Hepatocyte (in vitro differentiated cells): ENCODE measurements around the gene SFMBT2. TPM values are rescaled to one million over a fixed set of nuclear protein-coding genes. Genes with fewer than 3 reads are reported as not detected.

ENCODE experiments used
- DNase-seq: peaks from one replicate; pipeline ENCODE4 v3.0.0-alpha.2; 2016; ENCODE audit warnings: low spot score
- H2AFZ ChIP-seq: fragments of 200-600 bp; sonication (generic); 2 replicates; pipeline ENCODE4 v1.6.0; 2016; ENCODE audit warnings: antibody characterized with exemption, mild to moderate bottlenecking
- H3K27ac ChIP-seq: fragments of 200-600 bp; sonication (generic); 2 replicates; pipeline ENCODE4 v1.5.1; 2016; ENCODE audit warnings: mild to moderate bottlenecking
- H3K27me3 ChIP-seq: fragments of 200-600 bp; sonication (generic); 2 replicates; pipeline ENCODE4 v1.6.1; 2016
- H3K36me3 ChIP-seq: fragments of 200-600 bp; sonication (generic); replicated peaks from 2 replicates; pipeline ENCODE4 v1.5.1; 2016; ENCODE audit warnings: low read depth; ENCODE audit not compliant: insufficient read depth
- H3K4me1 ChIP-seq: fragments of 200-600 bp; sonication (generic); 2 replicates; pipeline ENCODE4 v1.5.1; 2016; ENCODE audit warnings: mild to moderate bottlenecking, moderate library complexity; ENCODE audit not compliant: insufficient read depth
- H3K4me2 ChIP-seq: fragments of 200-600 bp; sonication (generic); 2 replicates; pipeline ENCODE4 v1.6.0; 2016
- H3K4me3 ChIP-seq: fragments of 200-600 bp; sonication (generic); 2 replicates; pipeline ENCODE4 v1.5.1; 2016; ENCODE audit warnings: mild to moderate bottlenecking
- H3K79me2 ChIP-seq: fragments of 200-600 bp; sonication (generic); 2 replicates; pipeline ENCODE4 v1.6.0; 2017; ENCODE audit warnings: mild to moderate bottlenecking
- H3K9me2 ChIP-seq: fragments of 200-600 bp; sonication (generic); replicated peaks from 2 replicates; pipeline ENCODE4 v1.6.0; 2017; ENCODE audit warnings: mild to moderate bottlenecking; ENCODE audit not compliant: insufficient read depth
- H3K9me3 ChIP-seq: fragments of 200-600 bp; sonication (generic); 2 replicates; pipeline ENCODE4 v1.5.1; 2016; ENCODE audit warnings: low read depth, mild to moderate bottlenecking
- H4K20me1 ChIP-seq: fragments of 200-600 bp; sonication (generic); 2 replicates; pipeline ENCODE4 v1.6.0; 2016; ENCODE audit warnings: mild to moderate bottlenecking; ENCODE audit not compliant: insufficient read depth, poor library complexity, severe bottlenecking
- EZH2 ChIP-seq: fragments of 200-600 bp; sonication (generic); IDR thresholded peaks from 2 replicates; pipeline ENCODE4 v1.6.1; 2016; ENCODE audit warnings: antibody characterized with exemption, mild to moderate bottlenecking, borderline replicate concordance
- EZH2phosphoT487 ChIP-seq: fragments of 200-600 bp; sonication (generic); IDR thresholded peaks from one replicate; pipeline ENCODE4 v1.6.1; 2018; ENCODE audit warnings: antibody characterized with exemption, mild to moderate bottlenecking, low read depth, moderate library complexity; ENCODE audit not compliant: unreplicated experiment, severe bottlenecking
- WGBS: methylation state at CpG from one replicate; pipeline ENCODE4 v1.1.6; 2016; ENCODE audit warnings: low lambda C conversion rate; ENCODE audit errors: missing lambda C conversion rate; 5-methylcytosine and 5-hydroxymethylcytosine counted together
- polyA plus RNA-seq: library from polyadenylated mRNA; unstranded; fragments of >200 nt; fragmentation: Nextera tagmentation; extraction: Ambion mirVana; gene quantifications from 2 replicates; pipeline ENCODE4 v1.2.1, GENCODE V29; 2016
- total RNA-seq: library from RNA; depleted of rRNA; stranded (reverse); fragments of >200 nt; gene quantifications from 2 replicates; pipeline ENCODE4 v1.2.3, GENCODE V29; 2014
- TF ChIP-seq, protein P1 (sequence below): fragments of 200-600 bp; sonication (generic); IDR thresholded peaks from 2 replicates; pipeline ENCODE4 v1.5.1; 2016; ENCODE audit warnings: antibody characterized with exemption, mild to moderate bottlenecking; ENCODE audit not compliant: poor library complexity

SFMBT2 gene
- total and polyA plus RNA-seq, 2 experiments from 2014 or later, result 1.1 to 3.8 TPM

DNA sequence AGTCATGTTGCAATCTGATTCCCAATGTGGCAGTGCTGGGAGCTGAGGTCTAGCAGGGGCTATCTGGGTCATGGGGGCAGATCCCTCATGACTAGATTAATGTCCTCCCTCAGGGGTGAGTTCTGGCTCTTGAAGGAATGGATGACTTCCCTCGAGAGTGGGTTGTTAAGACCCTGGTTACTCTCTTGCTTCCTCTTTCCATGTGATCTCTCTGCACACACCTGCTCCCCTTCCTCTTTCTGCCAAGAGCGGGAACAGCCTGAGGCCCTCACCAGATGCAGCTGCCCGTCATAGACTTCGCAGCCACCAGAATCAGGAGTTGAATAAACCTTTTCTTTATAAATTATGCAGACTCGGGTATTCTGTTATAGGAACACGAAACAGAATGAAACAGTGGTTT is 37.8 kb downstream of the SFMBT2 start:
- Histone ChIP-seq H3K36me3 (no peaks in the 10 kb centered on the region), H3K4me1 (peaks cover 9% of the 10 kb centered on the region), H2AFZ (no peak overlapping the region), H3K27ac (no peak overlapping the region), H3K4me2 (no peak overlapping the region), H3K27me3 (no peaks in the 10 kb centered on the region), H3K9me2 (no peaks in the 10 kb centered on the region), H3K9me3 (no peaks in the 10 kb centered on the region), H3K79me2 (no peaks in the 10 kb centered on the region), H4K20me1 (no peaks in the 10 kb centered on the region), H3K4me3 (no peak overlapping the region)
- 95% methylated on average over 6 of the region's 6 CpGs for whole genome bisulfite sequencing
- TF ChIP-seq EZH2, result no peak
- no peak for TF ChIP-seq EZH2phosphoT487
- TF ChIP-seq, protein P1, sequence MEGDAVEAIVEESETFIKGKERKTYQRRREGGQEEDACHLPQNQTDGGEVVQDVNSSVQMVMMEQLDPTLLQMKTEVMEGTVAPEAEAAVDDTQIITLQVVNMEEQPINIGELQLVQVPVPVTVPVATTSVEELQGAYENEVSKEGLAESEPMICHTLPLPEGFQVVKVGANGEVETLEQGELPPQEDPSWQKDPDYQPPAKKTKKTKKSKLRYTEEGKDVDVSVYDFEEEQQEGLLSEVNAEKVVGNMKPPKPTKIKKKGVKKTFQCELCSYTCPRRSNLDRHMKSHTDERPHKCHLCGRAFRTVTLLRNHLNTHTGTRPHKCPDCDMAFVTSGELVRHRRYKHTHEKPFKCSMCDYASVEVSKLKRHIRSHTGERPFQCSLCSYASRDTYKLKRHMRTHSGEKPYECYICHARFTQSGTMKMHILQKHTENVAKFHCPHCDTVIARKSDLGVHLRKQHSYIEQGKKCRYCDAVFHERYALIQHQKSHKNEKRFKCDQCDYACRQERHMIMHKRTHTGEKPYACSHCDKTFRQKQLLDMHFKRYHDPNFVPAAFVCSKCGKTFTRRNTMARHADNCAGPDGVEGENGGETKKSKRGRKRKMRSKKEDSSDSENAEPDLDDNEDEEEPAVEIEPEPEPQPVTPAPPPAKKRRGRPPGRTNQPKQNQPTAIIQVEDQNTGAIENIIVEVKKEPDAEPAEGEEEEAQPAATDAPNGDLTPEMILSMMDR, result no peak
- no peak for DNase-seq

DNA sequence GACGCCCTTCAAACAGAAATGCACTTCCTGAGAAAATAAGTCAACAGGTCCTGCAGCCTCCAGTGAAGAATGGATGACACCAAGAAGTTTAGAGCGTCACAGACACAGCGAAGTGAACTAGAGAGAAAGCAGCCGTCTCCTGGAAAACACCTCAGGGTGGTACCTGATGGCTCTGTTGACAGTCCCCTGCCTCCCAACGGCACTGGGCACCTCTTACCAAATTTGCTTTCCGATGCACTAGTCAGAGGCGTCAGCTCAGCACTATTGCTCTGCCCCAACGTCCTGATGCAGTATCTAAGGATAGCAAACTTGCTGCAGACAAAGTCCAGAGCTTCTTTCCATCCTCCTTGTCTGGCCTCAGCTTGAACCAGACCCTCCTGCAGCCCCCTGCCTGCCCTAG is 38.3 kb downstream of the SFMBT2 start:
- DNase-seq, result no peak
- no peaks in the 10 kb centered on the region for H3K79me2 ChIP-seq
- TF ChIP-seq EZH2phosphoT487 (no peak), EZH2 (no peak)
- TF ChIP-seq, protein P1, result no peak
- H4K20me1 ChIP-seq, result no peaks in the 10 kb centered on the region
- H3K9me3 ChIP-seq, result no peaks in the 10 kb centered on the region
- no peak overlapping the region for H3K4me3 ChIP-seq
- no peak overlapping the region for H3K4me2 ChIP-seq
- no peaks in the 10 kb centered on the region for H3K36me3 ChIP-seq
- no peaks in the 10 kb centered on the region for H3K27me3 ChIP-seq
- H2AFZ ChIP-seq, result no peak overlapping the region
- peaks cover 9% of the 10 kb centered on the region for H3K4me1 ChIP-seq
- WGBS, result 91% methylated on average over 8 of the region's 8 CpGs
- H3K27ac ChIP-seq, result no peak overlapping the region
- no peaks in the 10 kb centered on the region for H3K9me2 ChIP-seq

DNA sequence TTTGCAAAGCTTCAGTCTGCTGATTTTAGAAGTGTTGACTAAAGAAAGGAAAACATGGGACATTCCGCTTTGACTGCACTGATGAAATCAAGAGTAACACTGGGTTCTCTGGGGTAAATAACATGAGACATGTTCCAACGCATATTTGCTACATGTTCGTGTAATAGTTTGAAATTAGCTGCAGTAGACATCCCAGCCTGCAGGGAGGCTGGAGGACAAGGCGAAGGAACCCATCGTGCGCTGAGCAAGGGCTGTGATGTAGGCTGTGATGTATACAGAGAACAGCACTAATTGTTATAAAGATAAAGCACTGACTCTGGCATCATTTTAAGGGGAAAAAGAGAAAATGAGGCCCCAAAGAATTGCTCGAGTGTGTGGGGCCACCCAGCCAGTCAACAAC is 40.3 kb downstream of the SFMBT2 start:
- no peak for DNase-seq
- no peaks in the 10 kb centered on the region for H3K36me3 ChIP-seq
- H3K27ac ChIP-seq, result no peak overlapping the region
- H3K27me3 ChIP-seq, result no peaks in the 10 kb centered on the region
- H3K9me2 ChIP-seq, result no peaks in the 10 kb centered on the region
- H3K9me3 ChIP-seq, result no peaks in the 10 kb centered on the region
- H3K4me3 ChIP-seq, result no peak overlapping the region
- H3K79me2 ChIP-seq, result no peaks in the 10 kb centered on the region
- H3K4me1 ChIP-seq, result peaks cover 6% of the 10 kb centered on the region
- no peaks in the 10 kb centered on the region for H4K20me1 ChIP-seq
- no peak overlapping the region for H3K4me2 ChIP-seq
- TF ChIP-seq EZH2phosphoT487, result no peak
- no peak overlapping the region for H2AFZ ChIP-seq
- WGBS, result 93% methylated on average over 7 of the region's 7 CpGs

DNA sequence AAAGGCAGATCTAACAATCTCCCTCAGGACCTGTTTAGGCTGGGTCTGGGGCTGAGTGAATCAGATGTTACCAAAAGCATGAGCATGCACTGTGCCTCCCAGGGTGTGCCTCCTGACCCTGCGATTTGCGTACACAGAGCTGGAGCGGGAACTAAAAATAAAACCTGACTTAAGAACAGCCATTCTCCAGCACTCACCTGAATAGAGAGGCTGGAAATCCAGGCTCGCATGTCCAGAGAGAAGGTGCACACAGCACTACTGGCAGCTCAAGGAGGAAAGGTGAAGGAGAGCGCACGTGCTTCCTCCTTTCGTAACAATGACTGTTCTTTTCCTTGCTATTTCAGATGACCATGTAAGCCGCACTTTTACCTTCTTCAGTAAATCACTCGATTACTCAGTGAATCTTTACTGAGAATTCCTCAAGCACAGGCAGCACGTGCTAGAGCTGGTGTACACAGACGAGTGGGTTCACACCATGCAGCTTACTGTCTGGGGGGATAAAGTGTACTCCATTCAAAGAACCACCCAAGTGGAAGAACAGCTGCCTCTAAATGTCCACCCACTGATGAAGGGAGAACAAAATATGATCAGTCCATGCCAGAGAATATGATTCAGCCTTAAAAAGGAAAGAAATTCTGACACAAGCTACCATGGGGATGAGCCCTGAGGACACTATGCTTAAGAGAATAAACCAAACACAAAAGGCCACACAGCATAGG is 45.6 kb downstream of the SFMBT2 start:
- TF ChIP-seq EZH2phosphoT487, result no peak
- TF ChIP-seq, protein P1, result no peak
- TF ChIP-seq EZH2, result no peak
- H2AFZ ChIP-seq, result no peak overlapping the region
- H3K4me3 ChIP-seq, result no peak overlapping the region
- no peaks in the 10 kb centered on the region for H3K9me2 ChIP-seq
- H3K79me2 ChIP-seq, result no peaks in the 10 kb centered on the region
- H3K4me1 ChIP-seq, result peaks cover 7% of the 10 kb centered on the region
- H3K4me2 ChIP-seq, result no peak overlapping the region
- DNase-seq, result no peak
- WGBS, result 84% methylated on average over 11 of the region's 11 CpGs
- no peaks in the 10 kb centered on the region for H4K20me1 ChIP-seq
- no peaks in the 10 kb centered on the region for H3K36me3 ChIP-seq
- H3K27me3 ChIP-seq, result no peaks in the 10 kb centered on the region
- H3K27ac ChIP-seq, result peak overlapping the region; percentile 20
- no peaks in the 10 kb centered on the region for H3K9me3 ChIP-seq
